A673 (cell line): ENCODE results near the gene ATP8B2. TPM values are rescaled to one million over a fixed set of nuclear protein-coding genes. Genes with fewer than 3 reads are reported as not detected.

Experiments used
- BruUV-seq: library from RNA; stranded (reverse); fragments of 400-500 nt; replicated peaks from 2 replicates; lab custom pipeline; 2021; lab: Mats Ljungman, UMichigan
- CTCF ChIA-PET: fragments of 300-600 bp; sonication (Branson Sonifier 250); formaldehyde crosslinking; loops from one replicate; lab custom pipeline; 2022; ENCODE audit warnings: antibody characterized with exemption; lab: Charles Lee
- POLR2A ChIA-PET: fragments of 300-600 bp; sonication (Branson Sonifier 250); formaldehyde crosslinking; loops from one replicate; lab custom pipeline; 2022; ENCODE audit warnings: antibody characterized with exemption; ENCODE audit not compliant: low non-redundant PET; lab: Charles Lee
- DNase-seq: peaks from one replicate; pipeline ENCODE4 v3.0.0-alpha.2; 2015; ENCODE audit warnings: low spot score
- H3K27ac ChIP-seq: fragments of 200-600 bp; sonication (generic); 2 replicates; pipeline ENCODE4 v1.5.1; 2016; ENCODE audit warnings: mixed run types, low read depth, mild to moderate bottlenecking, mixed read lengths, antibody characterized with exemption, low read length; ENCODE audit not compliant: poor library complexity, severe bottlenecking
- H3K27me3 ChIP-seq: fragments of 200-600 bp; sonication (generic); replicated peaks from 2 replicates; pipeline ENCODE4 v1.6.1; 2017; ENCODE audit warnings: mixed run types, low read depth, mild to moderate bottlenecking, mixed read lengths, antibody characterized with exemption, low read length; ENCODE audit not compliant: insufficient read depth, poor library complexity
- H3K36me3 ChIP-seq: fragments of 200-600 bp; sonication (generic); 2 replicates; pipeline ENCODE4 v1.6.1; 2016; ENCODE audit warnings: mixed run types, mild to moderate bottlenecking, mixed read lengths, antibody characterized with exemption, low read length; ENCODE audit not compliant: insufficient read depth, poor library complexity, severe bottlenecking
- H3K4me1 ChIP-seq: fragments of 200-600 bp; sonication (generic); 2 replicates; pipeline ENCODE4 v1.6.1; 2017; ENCODE audit warnings: mixed run types, mild to moderate bottlenecking, mixed read lengths, antibody characterized with exemption, low read length; ENCODE audit not compliant: insufficient read depth, poor library complexity, severe bottlenecking
- H3K4me3 ChIP-seq: fragments of 200-600 bp; sonication (generic); 2 replicates; pipeline ENCODE4 v1.5.1; 2016; ENCODE audit warnings: low read depth, mixed run types, mild to moderate bottlenecking, mixed read lengths, low read length; ENCODE audit not compliant: poor library complexity, severe bottlenecking
- H3K9me3 ChIP-seq: fragments of 200-600 bp; sonication (generic); 2 replicates; pipeline ENCODE4 v1.6.1; 2016; ENCODE audit warnings: mixed run types, low read depth, mild to moderate bottlenecking, mixed read lengths, antibody characterized with exemption, low read length; ENCODE audit not compliant: poor library complexity, severe bottlenecking
- EZH2 ChIP-seq: fragments of 200-600 bp; sonication (generic); IDR thresholded peaks from 2 replicates; pipeline ENCODE4 v1.6.1; 2017; ENCODE audit warnings: borderline replicate concordance, low read depth, mild to moderate bottlenecking, mixed read lengths, antibody characterized with exemption, low read length; ENCODE audit not compliant: poor library complexity, severe bottlenecking
- intact Hi-C: fragments of 100-400 bp; cut with micrococcal nuclease; formaldehyde crosslinking; loops from one replicate; pipeline ENCODE4 v1.10.0; 2022; ENCODE audit not compliant: unreplicated experiment
- total RNA-seq: library from RNA; stranded (reverse); gene quantifications from 2 replicates; pipeline ENCODE4 v1.2.3, GENCODE V29; 2021
- TF ChIP-seq, protein P1 (sequence below): fragments of 300-800, 200-600 bp; sonication (generic); conservative IDR thresholded peaks from 2 replicates; pipeline ENCODE4 v1.5.1; 2017; ENCODE audit warnings: low read depth, mild to moderate bottlenecking, antibody characterized with exemption, low read length, moderate library complexity, mixed read lengths

The ATP8B2 gene
- total RNA-seq, 1 experiment from 2014 or later = 29.1 TPM

DNA sequence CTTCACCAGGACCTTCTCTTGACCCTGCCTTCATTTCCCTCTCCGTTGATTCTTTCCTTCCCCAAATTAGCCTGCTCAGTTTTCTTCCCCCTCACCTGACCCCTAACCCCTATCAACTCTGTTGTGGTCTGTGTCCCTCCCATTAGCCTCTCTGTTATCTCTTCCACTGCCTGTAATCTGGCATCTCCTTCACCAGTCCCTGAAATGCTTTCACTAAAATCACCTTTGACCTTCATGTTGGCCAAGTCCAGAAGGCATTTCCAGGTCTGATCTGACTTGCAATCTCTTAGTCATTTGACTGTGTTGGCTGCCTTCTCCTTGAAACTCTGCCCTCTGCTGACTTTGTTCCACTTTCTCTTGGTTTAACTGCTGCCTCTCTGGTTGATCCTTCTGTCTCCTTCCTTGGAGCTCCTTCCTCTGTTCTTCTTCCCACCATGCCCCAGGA lies 28.2 kb downstream of the ATP8B2 start:
- Histone ChIP-seq H3K36me3 (peaks cover 3% of the 10 kb centered on the region), H3K27me3 (no peaks in the 10 kb centered on the region), H3K4me1 (peaks cover 12% of the 10 kb centered on the region), H3K9me3 (no peaks in the 10 kb centered on the region), H3K4me3 (peak overlapping the region; percentile 49), H3K27ac (no peak overlapping the region)
- BruUV-seq = no TSS peak
- ChIA-PET POLR2A (no interaction called here), CTCF (interaction anchor here (0.7 to 1.0 kb wide), 2 partner anchors 19 to 646 kb away, joined by 3 read pairs; no protein-coding TSS in a partner anchor)
- peak; percentile 33 for DNase-seq
- intact Hi-C loops = no loop called here
- no peak for TF ChIP-seq EZH2
- TF ChIP-seq, protein P1, sequence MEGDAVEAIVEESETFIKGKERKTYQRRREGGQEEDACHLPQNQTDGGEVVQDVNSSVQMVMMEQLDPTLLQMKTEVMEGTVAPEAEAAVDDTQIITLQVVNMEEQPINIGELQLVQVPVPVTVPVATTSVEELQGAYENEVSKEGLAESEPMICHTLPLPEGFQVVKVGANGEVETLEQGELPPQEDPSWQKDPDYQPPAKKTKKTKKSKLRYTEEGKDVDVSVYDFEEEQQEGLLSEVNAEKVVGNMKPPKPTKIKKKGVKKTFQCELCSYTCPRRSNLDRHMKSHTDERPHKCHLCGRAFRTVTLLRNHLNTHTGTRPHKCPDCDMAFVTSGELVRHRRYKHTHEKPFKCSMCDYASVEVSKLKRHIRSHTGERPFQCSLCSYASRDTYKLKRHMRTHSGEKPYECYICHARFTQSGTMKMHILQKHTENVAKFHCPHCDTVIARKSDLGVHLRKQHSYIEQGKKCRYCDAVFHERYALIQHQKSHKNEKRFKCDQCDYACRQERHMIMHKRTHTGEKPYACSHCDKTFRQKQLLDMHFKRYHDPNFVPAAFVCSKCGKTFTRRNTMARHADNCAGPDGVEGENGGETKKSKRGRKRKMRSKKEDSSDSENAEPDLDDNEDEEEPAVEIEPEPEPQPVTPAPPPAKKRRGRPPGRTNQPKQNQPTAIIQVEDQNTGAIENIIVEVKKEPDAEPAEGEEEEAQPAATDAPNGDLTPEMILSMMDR = peak; percentile 42

- H3K9me3 ChIP-seq = no peaks in the 10 kb centered on the region
- TF ChIP-seq EZH2 = no peak
- TF ChIP-seq, protein P1 = no peak
- peaks cover 12% of the 10 kb centered on the region for H3K4me1 ChIP-seq
- ChIA-PET POLR2A (no interaction called here), CTCF (interaction anchor here (0.7 kb wide), 1 partner anchor 646 kb away, joined by 3 read pairs; no protein-coding TSS in a partner anchor)
- DNase-seq = no peak
- H3K36me3 ChIP-seq = no peaks in the 10 kb centered on the region
- intact Hi-C loops = no loop called here
- H3K4me3 ChIP-seq = no peak overlapping the region
- no peaks in the 10 kb centered on the region for H3K27me3 ChIP-seq
- no peak overlapping the region for H3K27ac ChIP-seq
- no TSS peak for BruUV-seq
Measured at GRCh38 chr1:154353966-154354365, 28.6 kb downstream of the ATP8B2 start.

GRCh38 chr1:154358519-154358918 lies 33.2 kb downstream of the ATP8B2 start:
- TF ChIP-seq, protein P1 = no peak
- TF ChIP-seq EZH2 = no peak
- no TSS peak for BruUV-seq
- Histone ChIP-seq H3K4me1 (no peaks in the 10 kb centered on the region), H3K36me3 (no peaks in the 10 kb centered on the region), H3K4me3 (no peak overlapping the region), H3K27ac (no peak overlapping the region), H3K9me3 (no peaks in the 10 kb centered on the region), H3K27me3 (no peaks in the 10 kb centered on the region)
- POLR2A ChIA-PET = no interaction called here
- no peak for DNase-seq
- CTCF ChIA-PET = interaction anchor here (0.7 kb wide), 1 partner anchor 33 kb away, joined by 4 read pairs; no protein-coding TSS in a partner anchor
- intact Hi-C loops = no loop called here
